HG03442 (cell line): Measurements from ENCODE around the gene SYNE3.

Source experiments
- ATAC-seq: cut with Tn5 transposase; IDR thresholded peaks from one replicate; pipeline ENCODE4 v1.9.1; 2021; ENCODE audit warnings: mild to moderate bottlenecking, moderate library complexity; ENCODE audit not compliant: unreplicated experiment

The SYNE3 gene

DNA sequence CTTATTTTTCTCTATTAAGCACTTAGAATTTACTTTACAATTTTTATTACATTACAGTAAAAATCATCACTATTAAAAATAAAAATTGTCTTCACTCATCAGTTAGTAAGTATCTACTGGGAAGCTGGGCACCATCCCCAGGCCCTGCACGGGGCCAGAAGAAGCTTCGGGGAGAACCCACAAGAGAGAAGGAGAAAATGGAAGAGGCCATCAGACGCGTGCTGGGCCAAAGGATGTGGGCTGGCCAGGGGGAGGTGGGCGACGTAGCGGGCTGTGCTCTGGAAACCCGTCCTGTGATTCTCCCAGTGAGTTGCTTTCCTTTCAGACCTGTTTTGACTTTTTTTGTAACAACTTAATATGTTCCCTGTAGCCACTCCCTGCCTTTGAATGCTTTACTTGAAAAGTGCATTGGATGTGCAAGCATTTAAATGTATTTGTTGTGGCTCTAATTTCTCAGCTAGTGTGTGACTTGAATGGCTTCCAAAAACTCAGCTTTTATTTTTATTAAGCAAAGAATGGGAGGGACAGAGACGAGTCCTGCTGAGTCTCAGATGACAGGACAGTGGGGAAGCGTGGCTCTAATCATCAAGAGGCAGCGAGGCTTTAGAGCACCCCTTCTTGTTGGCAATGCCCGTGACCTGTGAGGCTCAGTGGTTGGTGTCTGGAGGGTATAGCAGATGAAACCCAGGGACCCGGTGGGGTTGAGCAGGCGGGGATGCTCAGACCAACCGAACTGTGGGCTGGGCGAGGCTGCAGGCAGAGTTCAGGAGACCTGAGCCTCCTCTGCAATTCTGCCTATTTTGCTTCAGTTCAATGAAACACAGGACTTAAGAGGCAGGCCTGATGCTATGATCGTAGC lies 38.8 kb downstream of the SYNE3 start:
- no peak for ATAC-seq

DNA sequence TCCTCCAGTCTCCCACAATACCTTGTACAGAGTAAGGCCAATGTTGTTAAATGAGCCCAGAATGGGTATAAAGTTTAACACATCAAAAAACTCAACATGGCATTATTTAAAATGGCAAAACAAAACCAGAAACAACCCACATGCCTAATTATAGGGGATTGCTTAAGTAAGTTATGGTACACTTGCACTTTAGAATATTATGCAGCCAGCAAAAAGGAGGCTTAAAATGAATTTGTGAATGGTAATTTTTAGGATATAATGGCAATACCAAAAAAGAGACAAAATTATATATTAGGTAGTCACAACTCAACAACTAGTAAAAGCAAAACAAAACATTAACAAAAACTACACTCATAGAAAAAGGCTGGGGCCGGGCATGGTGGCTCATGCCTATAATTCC lies 39.7 kb downstream of the SYNE3 start:
- no peak for ATAC-seq

GRCh38 chr14:95475540-95476240 lies 40.8 kb downstream of the SYNE3 start:
- no peak for ATAC-seq

- no peak for ATAC-seq
Measured at GRCh38 chr14:95474941-95475340, 41.5 kb downstream of the SYNE3 start.

DNA sequence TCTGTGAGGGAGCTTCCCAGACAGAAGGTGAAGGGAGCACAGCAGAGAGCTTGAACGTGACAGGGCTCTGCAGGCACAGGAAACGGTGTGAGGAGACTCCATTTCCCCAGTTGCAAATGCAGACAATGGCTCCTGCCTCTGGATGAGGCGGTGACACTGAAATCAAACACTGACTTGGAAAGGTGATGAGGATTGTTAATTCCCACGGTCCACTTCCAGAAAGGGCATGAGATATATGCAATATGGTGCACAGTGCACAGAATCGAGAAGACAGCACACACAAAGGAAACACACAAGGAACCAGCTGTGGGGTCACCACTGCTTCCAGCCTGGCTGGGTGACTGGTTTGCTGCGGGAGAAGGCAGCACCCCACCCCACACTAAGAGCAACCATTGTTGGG lies 42.0 kb downstream of the SYNE3 start:
- ATAC-seq: no peak

DNA sequence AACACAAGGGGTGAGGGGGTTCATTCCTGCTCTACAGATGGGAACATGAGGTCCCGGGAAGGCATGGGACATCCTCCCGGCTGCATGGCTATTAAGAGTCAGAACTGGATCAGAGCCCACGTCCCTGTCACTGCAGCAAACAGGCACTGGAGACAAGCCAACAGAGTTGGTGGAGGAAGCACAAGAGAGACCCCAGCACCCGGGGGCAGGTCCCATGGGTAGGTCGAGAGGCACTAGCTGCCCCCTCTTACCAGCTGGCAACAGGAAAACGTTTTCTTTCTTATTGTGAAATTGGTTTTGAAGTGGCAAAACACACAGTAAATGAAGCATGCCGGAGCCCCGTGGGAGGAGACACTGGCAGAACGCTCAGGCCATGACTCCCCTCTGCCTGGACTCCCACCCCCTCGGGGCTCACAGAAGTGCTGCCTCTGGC lies 43.6 kb downstream of the SYNE3 start:
- ATAC-seq: no peak

DNA sequence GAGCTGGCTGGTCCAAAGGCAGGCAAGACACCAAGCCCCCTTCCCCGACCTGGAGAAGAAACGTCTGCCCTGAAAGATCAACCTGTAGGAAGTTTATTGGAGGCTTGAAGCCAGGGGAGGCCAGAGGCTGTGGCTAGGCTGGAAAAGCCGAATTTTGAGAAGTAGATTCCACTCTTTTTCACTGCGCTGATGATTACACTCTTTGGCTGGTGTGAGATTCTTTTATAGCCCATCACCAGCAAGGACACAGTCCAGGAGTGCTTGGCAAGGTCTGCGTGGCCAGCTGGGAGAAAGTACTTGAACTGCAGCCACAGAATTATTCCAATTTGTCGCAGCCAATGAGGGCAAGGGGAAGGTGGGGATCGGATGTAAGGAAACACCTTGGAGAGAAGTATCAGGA lies 45.0 kb downstream of the SYNE3 start:
- no peak for ATAC-seq

DNA sequence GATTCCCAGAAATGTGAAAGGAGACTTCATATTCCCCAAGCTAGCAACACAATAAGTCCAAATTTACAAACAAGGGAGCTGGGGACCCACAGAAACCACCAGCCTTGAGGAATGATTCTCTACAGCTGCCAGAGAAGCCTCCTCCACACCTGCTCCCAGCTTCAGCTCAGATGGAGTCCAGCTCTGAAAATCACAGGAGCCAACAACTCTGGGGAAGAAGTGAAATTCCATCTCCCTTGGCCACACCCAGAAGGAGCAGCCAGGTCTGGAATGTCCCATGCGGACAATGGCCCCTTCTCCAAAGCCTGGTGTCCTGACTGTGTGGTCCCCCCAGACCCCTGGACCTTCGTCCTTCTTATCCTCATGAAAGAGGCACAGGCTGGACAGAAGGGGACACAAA lies 45.4 kb downstream of the SYNE3 start:
- ATAC-seq: no peak

GRCh38 chr14:95469134-95469481 lies 47.3 kb downstream of the SYNE3 start:
- no peak for ATAC-seq

DNA sequence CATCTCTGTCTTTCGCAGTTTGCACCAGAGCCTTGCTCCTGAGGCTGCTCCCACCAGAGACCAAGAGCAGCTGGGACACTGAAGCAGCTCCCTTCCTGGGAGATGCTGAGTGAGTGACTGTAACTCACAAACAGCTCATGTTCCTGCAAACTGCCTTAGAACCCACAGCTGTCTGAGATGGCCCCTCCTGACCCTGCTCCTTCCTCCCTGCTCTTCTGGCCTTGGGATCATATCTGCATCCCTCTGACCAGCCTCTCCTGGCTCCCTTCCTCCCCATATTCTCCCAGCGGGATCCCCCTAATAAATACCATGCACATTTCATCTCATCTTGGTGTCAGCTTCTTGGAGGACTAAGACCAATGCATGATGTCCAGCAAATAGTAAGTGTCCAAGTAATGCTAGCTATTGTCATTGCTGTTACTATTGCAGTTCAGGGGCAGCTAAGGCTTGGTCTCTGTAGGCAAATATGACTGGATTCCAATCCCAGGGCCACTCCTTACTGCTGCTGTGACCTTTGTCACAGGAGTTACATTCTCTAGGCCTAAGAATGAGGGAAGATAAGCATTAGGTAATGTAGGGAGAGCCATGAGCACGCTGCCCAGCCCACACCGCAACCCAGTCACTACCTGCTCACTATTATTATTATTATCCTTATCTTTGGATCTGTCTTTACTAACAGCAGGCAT lies 47.9 kb downstream of the SYNE3 start:
- no peak for ATAC-seq

- ATAC-seq: no peak
Measured at GRCh38 chr14:95467657-95468056, 48.8 kb downstream of the SYNE3 start.

GRCh38 chr14:95467232-95467631 lies 49.2 kb downstream of the SYNE3 start:
- no peak for ATAC-seq
